ENCODE measurements around the gene CCDC187.
"Not testable (repeated sequence)": the region's sequence is repeated elsewhere in the genome, so short reads cannot be mapped to it uniquely, and the experiment has no call there.

CCDC187 gene

GRCh38 chr9:136236471-136237410, 67.2 kb downstream of the CCDC187 start:
- DNase-seq, result not testable (repeated sequence)

- no peak for DNase-seq
Measured at GRCh38 chr9:136235709-136236455, 68.0 kb downstream of the CCDC187 start.

- DNase-seq, result no peak
Measured at GRCh38 chr9:136235171-136235570, 68.7 kb downstream of the CCDC187 start.

- DNase-seq, result no peak
Measured at GRCh38 chr9:136234597-136234996, 69.3 kb downstream of the CCDC187 start.

- DNase-seq, result no peak
Measured at GRCh38 chr9:136233868-136234267, 70.0 kb downstream of the CCDC187 start.

GRCh38 chr9:136233411-136233810, 70.5 kb downstream of the CCDC187 start:
- DNase-seq, result no peak

GRCh38 chr9:136232969-136233368, 70.9 kb downstream of the CCDC187 start:
- no peak for DNase-seq

GRCh38 chr9:136231478-136232297, 72.2 kb downstream of the CCDC187 start:
- no peak for DNase-seq

GRCh38 chr9:136230773-136231172, 73.1 kb downstream of the CCDC187 start:
- DNase-seq, result no peak

- DNase-seq, result no peak
Measured at GRCh38 chr9:136230365-136230764, 73.5 kb downstream of the CCDC187 start.

- DNase-seq, result no peak
Measured at GRCh38 chr9:136229096-136230065, 74.5 kb downstream of the CCDC187 start.

- DNase-seq, result no peak
Measured at GRCh38 chr9:136228107-136228875, 75.6 kb downstream of the CCDC187 start.

- no peak for DNase-seq
Measured at GRCh38 chr9:136226680-136227407, 77.0 kb downstream of the CCDC187 start.

GRCh38 chr9:136225748-136226679, 77.9 kb downstream of the CCDC187 start:
- DNase-seq, result no peak

GRCh38 chr9:136225366-136225747, 78.5 kb downstream of the CCDC187 start:
- no peak for DNase-seq

- no peak for DNase-seq
Measured at GRCh38 chr9:136223871-136224640, 79.8 kb downstream of the CCDC187 start.

- no peak for DNase-seq
Measured at GRCh38 chr9:136222906-136223285, 81.0 kb downstream of the CCDC187 start.

- no peak for DNase-seq
Measured at GRCh38 chr9:136222166-136222905, 81.6 kb downstream of the CCDC187 start.

Data from NCI-H524 treated with DMSO at 0.1 percent for 48 hours (cell line).